GM12875 (cell line): Measurements from ENCODE around the gene PHACTR1.

Experiments used
- H3K4me3 ChIP-seq: one replicate; pipeline ENCODE4 v1.5.1; 2011; ENCODE audit warnings: low read depth, low read length, control low read depth
- CTCF ChIP-seq: IDR thresholded peaks from 2 replicates; pipeline ENCODE4 v1.5.1; 2011; ENCODE audit warnings: low read depth, mild to moderate bottlenecking, control low read depth, inconsistent platforms, low read length, moderate library complexity, borderline replicate concordance; ENCODE audit not compliant: insufficient read depth

PHACTR1 gene

GRCh38 chr6:13299918-13300317 is 583.4 kb downstream of the PHACTR1 start:
- no peak for TF ChIP-seq CTCF
- no peak overlapping the region for H3K4me3 ChIP-seq

GRCh38 chr6:13300643-13301590 is 584.4 kb downstream of the PHACTR1 start:
- TF ChIP-seq CTCF = no peak
- no peak overlapping the region for H3K4me3 ChIP-seq

- TF ChIP-seq CTCF = no peak
Measured at GRCh38 chr6:13302291-13302690, 585.7 kb downstream of the PHACTR1 start.

GRCh38 chr6:13302751-13303667 is 586.4 kb downstream of the PHACTR1 start:
- no peak for TF ChIP-seq CTCF
- no peak overlapping the region for H3K4me3 ChIP-seq

More at GRCh38 chr6:13302291-13302690, 585.7 kb downstream of the PHACTR1 start:
- no peak overlapping the region for H3K4me3 ChIP-seq

GRCh38 chr6:13303668-13304017 is 587.1 kb downstream of the PHACTR1 start:
- H3K4me3 ChIP-seq = no peak overlapping the region
- no peak for TF ChIP-seq CTCF

- no peak for TF ChIP-seq CTCF
Measured at GRCh38 chr6:13304101-13304500, 587.5 kb downstream of the PHACTR1 start.

More at GRCh38 chr6:13304101-13304500, 587.5 kb downstream of the PHACTR1 start:
- H3K4me3 ChIP-seq = no peak overlapping the region
